ENCODE data around the gene PLEKHB2. TPM values are rescaled to one million over a fixed set of nuclear protein-coding genes. Genes with fewer than 3 reads are reported as not detected.
"Not testable (repeated sequence)": the region's sequence is repeated elsewhere in the genome, so short reads cannot be mapped to it uniquely, and the experiment has no call there.

Gene PLEKHB2
- total RNA-seq, 1 experiment from 2014 or later = 57.6 TPM

GRCh38 chr2:131154647-131155046 lies 49.5 kb downstream of the PLEKHB2 start:
- no peak overlapping the region for H3K27ac Mint-ChIP-seq (ENCODE audit: low read depth, unreplicated experiment)
- BruUV-seq (replicated peaks) = no TSS peak
- no peak for DNase-seq (ENCODE audit: unreplicated experiment)
- H3K27me3 Mint-ChIP-seq (ENCODE audit: insufficient read depth, unreplicated experiment) = peaks cover 23% of the 10 kb centered on the region
- H3K36me3 Mint-ChIP-seq (ENCODE audit: insufficient read depth, unreplicated experiment) = peaks cover 15% of the 10 kb centered on the region
- no peaks in the 10 kb centered on the region for H3K4me1 Mint-ChIP-seq (ENCODE audit: insufficient read depth, unreplicated experiment)
- POLR2A ChIA-PET = no interaction called here
- CTCF ChIA-PET = interaction anchor here (0.6 to 6.3 kb wide), 15 partner anchors 9 to 518 kb away, joined by 3 to 41 read pairs (median 5); partner anchors contain the start of gene MZT2A
- no peaks in the 10 kb centered on the region for H3K9me3 Mint-ChIP-seq (ENCODE audit: unreplicated experiment)
- H3K4me3 Mint-ChIP-seq (ENCODE audit: unreplicated experiment) = no peak overlapping the region
- intact Hi-C loops (cut with micrococcal nuclease) = loop anchor here (1.0 to 10.0 kb wide), 3 partner anchors 181 to 992 kb away; partner anchors contain the start of gene MZT2A
- TF ChIP-seq CTCF (IDR thresholded peaks at IDR 0.05; ENCODE audit: unreplicated experiment) = no peak

- Mint-ChIP-seq H3K27ac (ENCODE audit: low read depth, unreplicated experiment) (no peak overlapping the region), H3K36me3 (ENCODE audit: insufficient read depth, unreplicated experiment) (peaks cover 13% of the 10 kb centered on the region), H3K27me3 (ENCODE audit: insufficient read depth, unreplicated experiment) (peaks cover 27% of the 10 kb centered on the region), H3K4me1 (ENCODE audit: insufficient read depth, unreplicated experiment) (no peaks in the 10 kb centered on the region), H3K4me3 (ENCODE audit: unreplicated experiment) (no peak overlapping the region), H3K9me3 (ENCODE audit: unreplicated experiment) (no peaks in the 10 kb centered on the region)
- POLR2A ChIA-PET = no interaction called here
- CTCF ChIA-PET = interaction anchor here (0.6 to 6.3 kb wide), 9 partner anchors 15 to 517 kb away, joined by 3 to 41 read pairs (median 5); partner anchors contain the start of gene MZT2A
- no TSS peak for BruUV-seq (replicated peaks)
- no peak for TF ChIP-seq CTCF (IDR thresholded peaks at IDR 0.05; ENCODE audit: unreplicated experiment)
- DNase-seq (ENCODE audit: unreplicated experiment) = no peak
- intact Hi-C loops (cut with micrococcal nuclease) = loop anchor here (2.0 to 10.0 kb wide), 2 partner anchors 339 to 991 kb away; partner anchors contain the start of gene MZT2A
Observed at GRCh38 chr2:131155208-131155855, 50.2 kb downstream of the PLEKHB2 start.

- no TSS peak for BruUV-seq (replicated peaks)
- intact Hi-C loops (cut with micrococcal nuclease) = loop anchor here (10.0 kb wide), 1 partner anchor 338 kb away; the partner anchor contains the start of gene MZT2A
- DNase-seq (ENCODE audit: unreplicated experiment) = no peak
- TF ChIP-seq CTCF (IDR thresholded peaks at IDR 0.05; ENCODE audit: unreplicated experiment) = no peak
- peaks cover 6% of the 10 kb centered on the region for H3K36me3 Mint-ChIP-seq (ENCODE audit: insufficient read depth, unreplicated experiment)
- H3K4me1 Mint-ChIP-seq (ENCODE audit: insufficient read depth, unreplicated experiment) = no peaks in the 10 kb centered on the region
- H3K4me3 Mint-ChIP-seq (ENCODE audit: unreplicated experiment) = no peak overlapping the region
- no peaks in the 10 kb centered on the region for H3K9me3 Mint-ChIP-seq (ENCODE audit: unreplicated experiment)
- H3K27ac Mint-ChIP-seq (ENCODE audit: low read depth, unreplicated experiment) = no peak overlapping the region
- H3K27me3 Mint-ChIP-seq (ENCODE audit: insufficient read depth, unreplicated experiment) = peaks cover 36% of the 10 kb centered on the region
- CTCF ChIA-PET = interaction anchor here (0.9 to 6.3 kb wide), 4 partner anchors 14 to 645 kb away, joined by 4 to 41 read pairs (median 14); no protein-coding TSS in a partner anchor
- POLR2A ChIA-PET = no interaction called here
Observed at GRCh38 chr2:131156452-131157149, 51.5 kb downstream of the PLEKHB2 start.

- CTCF ChIA-PET = interaction anchor here (0.7 to 2.0 kb wide), 2 partner anchors 12 to 507 kb away, joined by 3 to 7 read pairs; no protein-coding TSS in a partner anchor
- H3K27me3 Mint-ChIP-seq (ENCODE audit: insufficient read depth, unreplicated experiment) = peaks cover 36% of the 10 kb centered on the region
- H3K9me3 Mint-ChIP-seq (ENCODE audit: unreplicated experiment); POLR2A ChIA-PET; BruUV-seq (replicated peaks); H3K36me3 Mint-ChIP-seq (ENCODE audit: insufficient read depth, unreplicated experiment); DNase-seq (ENCODE audit: unreplicated experiment); H3K4me3 Mint-ChIP-seq (ENCODE audit: unreplicated experiment); intact Hi-C loops (cut with micrococcal nuclease); H3K27ac Mint-ChIP-seq (ENCODE audit: low read depth, unreplicated experiment); H3K4me1 Mint-ChIP-seq (ENCODE audit: insufficient read depth, unreplicated experiment): not testable (repeated sequence)
Observed at GRCh38 chr2:131165562-131165961, 60.4 kb downstream of the PLEKHB2 start.

Data from MCF 10A (cell line).